Astrocyte (in vitro differentiated cells and primary cell): ENCODE results near the gene TMEM62. TPM values are rescaled to one million over a fixed set of nuclear protein-coding genes. Genes with fewer than 3 reads are reported as not detected.

ENCODE experiments used
- DNase-seq: peaks from one replicate; pipeline ENCODE4 v3.0.0-alpha.2; 2010; ENCODE audit warnings: low read depth
- FAIRE-seq: peaks from 2 replicates; lab custom pipeline; 2011; peaks lifted over from hg19 to GRCh38; lab: Jason Lieb, UNC
- H2AFZ ChIP-seq: 2 replicates; pipeline ENCODE4 v1.6.0; 2012; ENCODE audit warnings: low read depth, low read length, inconsistent platforms
- H3K27ac ChIP-seq: 2 replicates; pipeline ENCODE4 v1.5.1; 2011; ENCODE audit warnings: low read depth, low read length, inconsistent platforms
- H3K27me3 ChIP-seq: 2 replicates; pipeline ENCODE4 v1.6.0; 2011; ENCODE audit warnings: low read length, inconsistent platforms; ENCODE audit not compliant: insufficient read depth
- H3K36me3 ChIP-seq: 2 replicates; pipeline ENCODE4 v1.5.1; 2011; ENCODE audit warnings: low read length, inconsistent platforms; ENCODE audit not compliant: insufficient read depth
- H3K4me1 ChIP-seq: 2 replicates; pipeline ENCODE4 v1.5.1; 2011; ENCODE audit warnings: low read length, inconsistent platforms; ENCODE audit not compliant: insufficient read depth
- H3K4me2 ChIP-seq: 2 replicates; pipeline ENCODE4 v1.6.0; 2012; ENCODE audit warnings: low read length, inconsistent platforms
- H3K4me3 ChIP-seq: 2 replicates; pipeline ENCODE4 v1.5.1; 2011; ENCODE audit warnings: low read depth, mild to moderate bottlenecking, low read length, inconsistent platforms; ENCODE audit not compliant: insufficient read depth
- H3K79me2 ChIP-seq: 2 replicates; pipeline ENCODE4 v1.6.0; 2012; ENCODE audit warnings: mild to moderate bottlenecking, low read length, inconsistent platforms; ENCODE audit not compliant: insufficient read depth
- H3K9ac ChIP-seq: 2 replicates; pipeline ENCODE4 v1.6.0; 2012; ENCODE audit warnings: mild to moderate bottlenecking, low read length, inconsistent platforms
- H3K9me3 ChIP-seq: 2 replicates; pipeline ENCODE4 v1.5.1; 2012; ENCODE audit warnings: low read depth, mild to moderate bottlenecking, low read length, inconsistent platforms; ENCODE audit not compliant: insufficient read depth
- H4K20me1 ChIP-seq: 2 replicates; pipeline ENCODE4 v1.6.0; 2012; ENCODE audit warnings: low read length, inconsistent platforms; ENCODE audit not compliant: insufficient read depth
- H3K27ac Mint-ChIP-seq: one replicate; pipeline ENCODE4 v1.8.0; 2021; ENCODE audit warnings: mild to moderate bottlenecking, mixed read lengths; ENCODE audit not compliant: unreplicated experiment
- H3K27me3 Mint-ChIP-seq: one replicate; pipeline ENCODE4 v1.8.0; 2021; ENCODE audit warnings: low read depth, mixed read lengths; ENCODE audit not compliant: unreplicated experiment
- H3K36me3 Mint-ChIP-seq: one replicate; pipeline ENCODE4 v1.8.0; 2021; ENCODE audit warnings: low read depth, mixed read lengths; ENCODE audit not compliant: unreplicated experiment
- H3K4me1 Mint-ChIP-seq: one replicate; pipeline ENCODE4 v1.8.0; 2021; ENCODE audit warnings: low read depth, mixed read lengths; ENCODE audit not compliant: unreplicated experiment
- H3K4me3 Mint-ChIP-seq: one replicate; pipeline ENCODE4 v1.8.0; 2021; ENCODE audit warnings: mild to moderate bottlenecking, moderate library complexity, mixed read lengths; ENCODE audit not compliant: unreplicated experiment
- H3K9me3 Mint-ChIP-seq: one replicate; pipeline ENCODE4 v1.8.0; 2021; ENCODE audit warnings: mild to moderate bottlenecking, mixed read lengths; ENCODE audit not compliant: unreplicated experiment
- EZH2 ChIP-seq: IDR thresholded peaks from 2 replicates; pipeline ENCODE4 v1.6.1; 2012; ENCODE audit warnings: mild to moderate bottlenecking, low read length, inconsistent platforms; ENCODE audit not compliant: insufficient read depth
- total RNA-seq: library from RNA; stranded (reverse); gene quantifications from 2 replicates; pipeline ENCODE4 v1.2.1, GENCODE V29; 2021
- TF ChIP-seq, protein P1 (sequence below): IDR thresholded peaks from 2 replicates; pipeline ENCODE4 v1.5.1; 2011; ENCODE audit warnings: low read depth, mild to moderate bottlenecking, inconsistent platforms, low read length, moderate library complexity; ENCODE audit not compliant: insufficient read depth

TMEM62 gene
- total RNA-seq, 1 donor from 2014 or later = 15.2 TPM

DNA sequence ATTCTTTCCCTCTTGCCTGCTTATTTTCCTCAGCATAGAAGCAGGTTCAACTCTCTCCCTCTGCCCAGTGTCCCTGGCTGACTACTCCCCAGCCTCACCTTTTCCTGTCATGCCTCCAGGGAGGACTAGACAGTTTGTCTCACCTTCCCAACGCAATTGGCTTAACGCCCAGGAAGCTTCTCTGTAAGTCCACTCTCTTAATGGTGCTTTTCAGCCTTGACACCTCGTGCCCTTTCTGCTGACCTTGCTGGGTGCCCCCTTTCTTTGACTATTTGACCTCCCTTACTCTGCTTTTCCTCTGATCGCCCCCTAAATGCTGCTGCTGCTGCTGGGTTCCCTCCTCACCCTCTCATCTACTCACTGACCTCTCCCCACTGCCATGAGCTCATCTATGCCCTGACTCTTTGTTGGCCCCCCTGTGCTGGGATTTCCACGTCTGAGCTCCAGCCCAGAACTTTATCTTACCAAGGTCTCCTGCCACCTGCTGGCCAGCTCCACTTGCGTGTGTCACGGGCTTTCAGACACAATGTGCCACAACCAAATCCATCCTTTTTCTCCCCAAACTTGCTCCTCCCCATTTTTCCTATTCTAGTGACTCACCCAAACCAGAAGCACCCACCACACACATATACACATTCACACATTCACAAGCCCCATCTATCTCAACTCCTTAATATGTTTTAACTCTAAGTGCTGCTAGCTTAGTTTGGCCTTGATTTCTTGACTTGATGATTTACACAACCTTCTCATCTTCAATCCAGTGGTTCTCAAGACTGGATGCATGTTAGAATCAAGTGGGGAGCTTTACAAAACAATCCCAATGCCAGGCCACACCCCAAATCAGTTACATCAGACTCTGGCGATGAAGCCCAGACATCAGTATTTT is 70.9 kb downstream of the TMEM62 start:
- Histone ChIP-seq H3K9me3 (no peaks in the 10 kb centered on the region), H3K4me2 (no peak overlapping the region), H3K27me3 (peaks cover 23% of the 10 kb centered on the region), H3K79me2 (no peaks in the 10 kb centered on the region), H3K4me1 (no peaks in the 10 kb centered on the region), H2AFZ (no peak overlapping the region), H3K4me3 (no peak overlapping the region), H3K27ac (no peak overlapping the region), H3K36me3 (no peaks in the 10 kb centered on the region), H4K20me1 (no peaks in the 10 kb centered on the region), H3K9ac (no peak overlapping the region)
- Mint-ChIP-seq H3K27me3 (peaks cover 62% of the 10 kb centered on the region), H3K27ac (no peak overlapping the region), H3K9me3 (peaks cover 5% of the 10 kb centered on the region), H3K4me1 (peaks cover 1% of the 10 kb centered on the region), H3K36me3 (peaks cover 7% of the 10 kb centered on the region), H3K4me3 (no peak overlapping the region)
- TF ChIP-seq, protein P1, sequence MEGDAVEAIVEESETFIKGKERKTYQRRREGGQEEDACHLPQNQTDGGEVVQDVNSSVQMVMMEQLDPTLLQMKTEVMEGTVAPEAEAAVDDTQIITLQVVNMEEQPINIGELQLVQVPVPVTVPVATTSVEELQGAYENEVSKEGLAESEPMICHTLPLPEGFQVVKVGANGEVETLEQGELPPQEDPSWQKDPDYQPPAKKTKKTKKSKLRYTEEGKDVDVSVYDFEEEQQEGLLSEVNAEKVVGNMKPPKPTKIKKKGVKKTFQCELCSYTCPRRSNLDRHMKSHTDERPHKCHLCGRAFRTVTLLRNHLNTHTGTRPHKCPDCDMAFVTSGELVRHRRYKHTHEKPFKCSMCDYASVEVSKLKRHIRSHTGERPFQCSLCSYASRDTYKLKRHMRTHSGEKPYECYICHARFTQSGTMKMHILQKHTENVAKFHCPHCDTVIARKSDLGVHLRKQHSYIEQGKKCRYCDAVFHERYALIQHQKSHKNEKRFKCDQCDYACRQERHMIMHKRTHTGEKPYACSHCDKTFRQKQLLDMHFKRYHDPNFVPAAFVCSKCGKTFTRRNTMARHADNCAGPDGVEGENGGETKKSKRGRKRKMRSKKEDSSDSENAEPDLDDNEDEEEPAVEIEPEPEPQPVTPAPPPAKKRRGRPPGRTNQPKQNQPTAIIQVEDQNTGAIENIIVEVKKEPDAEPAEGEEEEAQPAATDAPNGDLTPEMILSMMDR = peak; percentile 52
- TF ChIP-seq EZH2 = no peak
- no peak for FAIRE-seq
- DNase-seq = peak; percentile 49

DNA sequence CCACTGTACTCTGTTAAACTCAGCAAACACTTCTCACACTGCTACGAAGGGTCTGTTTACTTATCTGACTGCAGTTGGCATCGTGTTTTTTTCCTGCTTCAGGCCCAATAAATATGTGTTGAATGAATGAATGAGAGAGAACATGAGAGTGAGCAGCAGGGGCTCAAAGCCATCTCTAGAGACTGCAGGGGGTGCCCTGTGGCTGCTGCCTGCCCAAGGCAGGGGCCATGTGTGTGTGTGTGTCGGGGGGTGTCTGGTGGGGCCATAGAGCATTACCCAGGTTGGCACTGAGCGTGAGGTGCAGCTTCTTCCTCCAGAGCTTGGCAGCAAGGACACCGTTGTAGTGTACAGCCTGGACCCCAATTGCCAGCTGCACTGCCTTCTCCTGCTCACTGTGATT is 72.7 kb downstream of the TMEM62 start:
- TF ChIP-seq, protein P1 = no peak
- no peak for TF ChIP-seq EZH2
- FAIRE-seq = no peak
- H3K9me3 Mint-ChIP-seq = peaks cover 2% of the 10 kb centered on the region

DNA sequence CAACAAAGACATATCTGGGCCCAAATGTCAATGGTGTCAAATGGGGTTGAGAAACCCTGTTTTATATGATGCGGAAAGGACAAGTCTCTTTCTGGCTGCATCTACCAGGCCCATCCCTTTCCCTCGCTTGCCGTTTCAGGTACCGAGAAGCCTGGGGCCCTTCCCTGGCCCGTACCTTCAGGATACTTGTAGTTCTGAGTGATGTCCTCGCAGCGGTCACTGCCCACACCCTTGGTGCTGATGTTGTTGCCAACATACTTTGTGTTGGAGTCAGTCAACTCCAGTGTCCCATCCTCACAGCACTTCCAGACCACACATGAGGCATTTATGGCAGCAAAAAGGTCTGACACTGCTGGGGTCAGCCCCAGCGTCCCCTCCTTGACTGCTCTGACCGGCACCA is 73.6 kb downstream of the TMEM62 start:
- no peak overlapping the region for H3K27ac ChIP-seq
- no peak overlapping the region for H3K4me2 ChIP-seq
- Mint-ChIP-seq H3K9me3 (peaks cover 2% of the 10 kb centered on the region), H3K36me3 (peaks cover 5% of the 10 kb centered on the region), H3K27ac (no peak overlapping the region), H3K4me1 (peaks cover 1% of the 10 kb centered on the region), H3K27me3 (peaks cover 79% of the 10 kb centered on the region), H3K4me3 (no peak overlapping the region)
- peaks cover 29% of the 10 kb centered on the region for H3K27me3 ChIP-seq
- no peaks in the 10 kb centered on the region for H3K79me2 ChIP-seq
- no peaks in the 10 kb centered on the region for H3K4me1 ChIP-seq
- FAIRE-seq = no peak
- H3K9me3 ChIP-seq = no peaks in the 10 kb centered on the region
- H2AFZ ChIP-seq = no peak overlapping the region
- H3K9ac ChIP-seq = no peak overlapping the region
- no peaks in the 10 kb centered on the region for H3K36me3 ChIP-seq
- no peak overlapping the region for H3K4me3 ChIP-seq
- TF ChIP-seq, protein P1 = no peak
- no peak for DNase-seq
- no peaks in the 10 kb centered on the region for H4K20me1 ChIP-seq

More for the DNA sequence above, 72.7 kb downstream of the TMEM62 start:
- Histone ChIP-seq H3K4me3 (no peak overlapping the region), H4K20me1 (no peaks in the 10 kb centered on the region), H3K9me3 (no peaks in the 10 kb centered on the region), H2AFZ (no peak overlapping the region), H3K36me3 (no peaks in the 10 kb centered on the region), H3K4me2 (no peak overlapping the region), H3K79me2 (no peaks in the 10 kb centered on the region), H3K4me1 (no peaks in the 10 kb centered on the region), H3K27me3 (peaks cover 29% of the 10 kb centered on the region), H3K9ac (no peak overlapping the region), H3K27ac (no peak overlapping the region)
- peaks cover 1% of the 10 kb centered on the region for H3K4me1 Mint-ChIP-seq
- no peak overlapping the region for H3K27ac Mint-ChIP-seq
- H3K36me3 Mint-ChIP-seq = peaks cover 5% of the 10 kb centered on the region
- no peak for DNase-seq
- no peak overlapping the region for H3K4me3 Mint-ChIP-seq
- H3K27me3 Mint-ChIP-seq = peaks cover 80% of the 10 kb centered on the region
